GM19467 (cell line): ENCODE data around the gene GALNT16.
A peak's percentile ranks its signal among the peaks of the same experiment; 100 is the strongest.
"Not testable (repeated sequence)": the region's sequence is repeated elsewhere in the genome, so short reads cannot be mapped to it uniquely, and the experiment has no call there.

Experiments
- ATAC-seq: cut with Tn5 transposase; IDR thresholded peaks from one replicate; pipeline ENCODE4 v1.9.1; 2021; ENCODE audit warnings: mild to moderate bottlenecking, moderate library complexity; ENCODE audit not compliant: unreplicated experiment

Gene GALNT16

DNA sequence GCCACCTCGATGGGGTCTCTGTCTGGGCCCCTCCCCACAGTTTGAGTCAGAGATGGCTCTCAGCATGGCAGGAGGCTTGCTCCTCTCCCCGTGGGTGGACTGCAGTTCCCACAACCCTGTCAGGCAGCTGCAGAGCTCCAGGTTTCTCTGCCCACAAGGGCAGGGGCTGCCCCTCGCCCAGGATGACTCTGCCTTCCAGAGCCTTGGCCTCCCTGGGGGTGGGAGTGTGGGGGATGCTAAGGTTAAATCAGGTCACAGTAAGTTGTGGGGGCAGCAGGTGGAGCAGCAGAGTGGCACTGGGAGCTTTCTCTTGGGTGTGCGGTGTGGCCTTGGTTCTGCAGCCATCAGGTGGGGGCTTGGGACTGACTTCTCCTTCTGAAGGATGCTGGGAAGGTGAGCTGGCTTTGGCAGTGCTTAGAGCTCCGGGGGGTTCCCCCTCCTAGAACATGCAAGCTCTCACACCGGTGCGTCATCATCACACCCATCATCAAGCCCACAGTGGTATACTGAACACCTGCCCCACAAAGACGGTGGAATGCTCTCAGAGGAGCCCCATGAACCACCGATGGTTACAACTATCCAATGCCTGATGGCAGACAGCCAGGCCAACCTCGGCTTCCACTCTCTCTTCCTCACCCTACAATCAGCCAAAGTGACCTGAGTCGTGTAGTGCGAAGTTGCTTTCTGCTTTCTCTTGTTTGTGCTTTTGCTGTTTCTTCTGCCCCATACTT lies 98.4 kb downstream of the GALNT16 start:
- no peak for ATAC-seq

DNA sequence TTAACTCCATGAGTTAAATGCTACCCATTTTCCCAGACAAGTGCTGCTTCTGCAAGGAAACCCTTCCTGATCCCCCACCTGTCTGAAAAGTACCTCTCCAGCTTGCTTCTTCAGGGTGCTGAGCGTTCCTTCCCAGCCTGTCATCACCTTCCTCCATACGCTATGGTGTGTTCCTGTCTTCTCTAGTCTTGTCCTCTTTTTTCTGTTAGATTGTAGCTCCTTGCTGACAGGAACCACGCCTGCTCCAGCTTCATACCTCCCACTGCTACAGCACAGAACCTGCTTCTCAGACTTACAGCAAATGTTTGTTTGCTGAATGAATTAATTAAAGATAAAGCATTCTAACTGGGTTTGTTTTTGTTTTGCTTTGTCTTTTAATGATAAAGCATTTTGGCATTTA lies 99.0 kb downstream of the GALNT16 start:
- ATAC-seq: no peak

DNA sequence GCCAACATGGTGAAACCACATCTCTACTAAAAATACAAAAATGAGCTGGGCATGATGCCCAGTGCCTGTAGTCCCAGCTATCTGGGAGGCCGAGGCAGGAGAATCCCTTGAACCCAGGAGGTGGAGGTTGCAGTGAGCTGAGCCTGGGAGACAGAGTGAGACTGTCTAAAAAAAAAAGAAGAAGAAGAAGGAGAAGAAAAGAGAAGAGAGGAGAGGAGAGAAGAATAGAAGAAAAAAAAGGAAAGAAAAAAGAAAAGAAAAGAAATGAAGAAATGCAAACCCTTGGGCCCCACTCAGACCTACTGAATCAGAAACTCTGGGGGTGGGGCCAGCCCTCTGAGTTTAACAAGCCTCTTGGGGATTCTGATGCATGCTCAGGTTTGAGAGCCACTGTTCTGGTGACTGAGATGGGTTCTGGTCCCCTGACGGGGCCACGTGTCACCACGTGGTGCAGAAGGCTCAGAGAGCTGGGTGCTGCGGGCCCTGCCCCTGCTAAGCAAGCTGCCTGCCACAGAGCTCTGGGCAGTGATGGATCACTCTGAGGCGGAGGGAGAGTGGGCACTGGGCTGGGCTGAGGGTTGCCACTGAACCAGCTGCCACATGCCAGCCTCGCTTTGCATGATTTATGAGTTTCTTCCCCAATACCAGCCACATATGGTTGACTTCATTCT lies 100.6 kb downstream of the GALNT16 start:
- no peak for ATAC-seq

DNA sequence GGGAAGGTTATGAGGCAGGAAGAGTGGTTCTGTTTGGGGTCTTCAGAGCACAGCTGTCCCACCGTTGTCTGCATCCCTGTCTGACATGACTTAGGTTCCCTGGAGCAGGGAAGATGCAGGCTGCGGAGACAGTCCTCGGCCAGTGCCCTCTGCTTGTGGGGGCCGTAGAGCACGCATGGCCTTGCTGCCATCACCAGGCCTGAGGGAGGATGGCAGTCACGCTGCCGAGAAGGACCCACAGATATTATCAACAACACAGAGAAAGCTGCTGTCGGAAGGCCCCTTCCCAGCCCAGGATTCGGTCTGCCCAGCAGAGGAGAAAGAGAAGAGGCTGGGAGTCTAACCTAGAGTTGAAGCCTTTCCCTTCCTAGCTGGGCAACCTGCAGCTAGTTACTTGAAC lies 103.1 kb downstream of the GALNT16 start:
- no peak for ATAC-seq

DNA sequence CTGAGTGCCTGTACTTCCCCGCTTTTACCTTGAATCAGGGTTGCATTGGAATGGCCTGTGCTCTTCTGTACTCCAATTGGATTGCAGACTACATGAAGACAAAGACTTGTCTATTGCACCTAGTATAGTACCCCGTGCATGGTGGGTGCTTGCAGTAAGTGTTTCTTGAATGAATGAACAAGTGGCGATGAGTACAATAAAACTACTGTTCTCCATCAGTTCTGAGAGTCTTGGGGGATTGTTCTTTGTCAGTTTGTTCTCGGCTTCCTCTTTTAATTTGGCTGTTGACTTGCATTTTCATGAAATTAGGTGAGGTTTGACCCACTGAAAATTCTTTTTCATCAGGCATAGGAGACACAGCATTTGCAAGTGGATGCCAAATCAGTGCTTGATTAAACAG lies 104.0 kb downstream of the GALNT16 start:
- no peak for ATAC-seq

DNA sequence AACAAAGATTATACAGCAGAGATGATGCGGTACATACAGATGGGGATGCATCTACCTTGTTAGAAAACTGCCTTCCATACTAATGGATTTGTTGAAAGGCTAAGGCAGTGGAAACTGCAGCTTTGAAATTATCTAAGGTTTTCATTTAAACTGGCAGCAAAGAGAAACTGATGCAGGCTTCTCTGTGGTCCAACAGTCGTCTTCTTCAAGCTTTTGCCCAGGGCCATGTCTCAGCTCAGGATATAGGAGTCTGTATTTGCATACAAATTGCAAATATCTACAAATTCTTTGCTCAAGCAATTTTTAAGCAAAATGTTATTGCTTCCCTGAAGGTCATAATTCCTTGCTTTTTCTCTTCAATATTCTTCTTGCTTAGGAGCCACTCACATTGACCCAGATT lies 104.4 kb downstream of the GALNT16 start:
- no peak for ATAC-seq

DNA sequence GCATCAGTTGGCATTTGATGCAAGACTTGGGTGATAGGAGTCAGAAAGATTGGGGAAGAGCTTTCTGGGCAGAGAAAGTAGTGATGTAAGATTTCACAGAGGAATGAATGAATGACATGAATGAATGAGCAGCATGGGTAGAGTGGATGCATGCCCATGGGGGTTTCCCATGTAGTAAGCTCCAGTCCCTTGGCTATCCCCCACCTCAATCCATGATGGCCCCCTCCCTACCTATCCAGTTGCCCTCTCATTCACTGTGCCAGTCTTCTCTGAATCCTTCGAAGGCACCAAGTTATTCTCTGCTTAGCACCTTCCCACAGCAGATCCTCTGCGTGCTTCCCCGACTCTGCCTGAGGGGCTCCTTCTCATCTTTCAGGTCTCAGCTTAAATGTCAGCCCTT lies 106.1 kb downstream of the GALNT16 start:
- no peak for ATAC-seq

DNA sequence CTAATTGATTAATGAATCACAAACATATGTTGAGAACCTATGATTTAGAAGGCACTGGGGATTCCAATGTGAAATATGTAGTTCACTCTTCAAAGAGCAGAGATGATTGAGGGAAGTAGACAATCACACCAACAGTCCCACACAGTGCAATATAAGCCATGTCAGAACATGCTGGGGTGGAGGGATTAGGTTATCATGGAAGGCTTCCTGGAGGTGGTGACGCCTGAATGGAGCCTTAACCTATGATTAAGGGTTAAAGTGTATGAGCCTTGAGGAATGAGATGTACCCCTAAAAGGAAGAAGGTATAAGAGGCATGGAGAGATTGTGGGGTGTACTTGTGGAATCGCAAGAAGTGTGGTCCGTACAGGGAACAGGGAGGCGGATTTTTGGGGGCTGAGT lies 106.8 kb downstream of the GALNT16 start:
- no peak for ATAC-seq

DNA sequence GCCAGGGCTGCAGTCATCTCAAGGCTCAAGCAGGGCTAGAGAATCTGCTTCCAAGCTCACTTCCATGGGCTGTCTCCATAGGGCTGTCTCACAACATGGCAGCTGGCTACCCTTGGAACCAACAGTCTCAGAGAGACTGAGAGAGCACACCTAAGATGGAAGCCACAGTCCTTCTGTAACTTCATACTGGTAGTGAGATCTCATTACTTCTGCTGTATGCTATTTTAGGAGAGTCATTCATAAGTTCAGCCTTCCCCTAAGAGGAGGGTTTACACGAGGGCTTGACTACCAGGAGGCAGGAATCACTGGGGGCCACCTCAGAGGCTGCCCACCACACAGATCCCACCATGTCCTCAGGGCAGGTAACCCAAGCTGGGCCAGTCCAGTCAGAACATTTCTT lies 108.4 kb downstream of the GALNT16 start:
- ATAC-seq: no peak

DNA sequence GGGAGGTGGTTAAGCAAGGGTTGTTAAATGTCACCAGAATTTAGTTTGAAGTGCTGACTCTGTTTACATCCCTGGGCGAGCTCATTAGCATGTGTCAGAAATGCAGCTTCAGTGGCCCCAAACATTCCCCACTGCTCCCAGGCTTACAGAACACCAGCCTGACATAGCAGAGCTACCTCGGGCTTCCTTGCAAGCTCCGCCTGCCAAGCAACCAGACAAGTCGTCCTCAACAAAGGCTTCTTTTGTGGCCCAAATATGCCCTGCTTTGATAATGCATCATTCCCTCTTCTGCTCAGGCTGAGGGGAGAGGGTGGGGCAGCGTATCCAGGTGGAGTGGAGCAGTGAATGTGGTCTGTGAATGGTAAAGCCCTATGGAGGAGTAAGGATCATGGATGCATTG lies 110.1 kb downstream of the GALNT16 start:
- ATAC-seq: no peak

DNA sequence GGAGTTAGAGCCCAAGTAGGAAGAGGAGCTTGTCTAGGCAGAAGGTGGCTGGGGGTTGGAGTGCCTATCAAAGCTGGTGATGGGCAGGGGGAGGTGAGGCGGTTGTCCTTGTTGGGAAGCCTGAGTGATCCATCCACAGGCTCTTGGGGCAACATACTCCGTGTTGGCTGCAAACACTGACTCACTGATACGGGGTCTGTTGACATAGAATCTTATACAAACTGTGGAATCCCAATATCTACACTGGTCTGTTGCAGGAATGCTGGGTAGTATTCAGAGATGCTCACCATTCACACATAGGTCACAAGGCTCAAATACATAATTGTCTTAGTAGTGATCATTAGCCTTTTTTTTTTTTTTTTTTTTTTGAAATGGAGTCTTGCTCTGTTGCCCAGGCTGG lies 112.2 kb downstream of the GALNT16 start:
- no peak for ATAC-seq

DNA sequence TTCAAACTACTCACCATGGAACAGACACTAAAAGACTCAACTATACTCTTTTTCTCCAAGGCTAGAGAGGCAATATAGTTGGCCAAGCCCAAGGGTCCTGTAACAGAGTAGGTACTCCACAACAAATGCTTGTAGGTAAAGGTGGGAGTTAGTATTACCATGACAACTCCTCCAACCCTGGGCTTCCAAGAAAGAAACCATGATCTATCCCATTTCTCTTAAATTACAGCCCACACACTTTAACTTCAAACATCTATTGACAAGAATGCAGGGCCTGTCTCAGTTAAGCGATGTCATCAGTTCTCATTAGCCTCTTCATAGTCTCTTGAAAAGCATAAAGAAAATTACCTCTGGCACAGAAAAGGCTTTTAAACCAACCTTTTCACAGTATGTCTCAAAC lies 113.1 kb downstream of the GALNT16 start:
- ATAC-seq: no peak

DNA sequence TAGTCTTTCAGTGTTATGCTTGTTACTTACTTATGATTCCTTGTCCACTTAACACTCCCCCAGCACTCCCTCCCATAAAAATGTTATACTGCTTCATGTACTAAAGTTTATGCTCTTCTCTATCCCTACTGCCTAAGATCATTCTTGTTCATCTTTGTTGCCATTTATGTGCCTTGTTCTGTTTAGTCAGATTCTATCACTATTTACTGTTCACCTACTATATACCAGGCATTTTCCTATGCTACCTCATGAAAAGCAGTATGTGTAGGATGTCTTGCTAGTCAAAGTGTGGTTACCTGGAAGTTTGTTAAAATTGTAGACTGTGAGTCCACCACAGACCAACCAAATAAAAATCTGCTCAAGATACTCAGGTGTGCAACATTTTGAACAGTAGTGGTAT lies 114.3 kb downstream of the GALNT16 start:
- no peak for ATAC-seq

DNA sequence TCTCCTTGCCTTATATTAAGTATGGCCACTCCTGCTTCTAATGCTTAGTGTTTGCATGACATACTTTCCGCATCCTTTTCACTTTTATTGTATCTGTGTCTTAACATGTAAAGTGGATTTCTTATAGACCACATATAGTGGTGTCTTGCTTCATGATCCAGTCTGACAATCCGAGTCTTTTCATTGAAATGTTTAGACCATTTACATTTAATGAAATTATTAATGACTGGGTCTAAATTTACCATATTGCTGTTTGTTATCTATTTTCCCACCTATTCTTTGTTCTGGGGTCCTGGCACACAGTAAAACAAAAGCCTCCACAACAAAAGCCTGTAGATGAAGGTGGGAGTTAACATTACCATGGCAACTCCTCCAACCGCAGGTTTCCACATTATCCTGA lies 115.2 kb downstream of the GALNT16 start:
- no peak for ATAC-seq

DNA sequence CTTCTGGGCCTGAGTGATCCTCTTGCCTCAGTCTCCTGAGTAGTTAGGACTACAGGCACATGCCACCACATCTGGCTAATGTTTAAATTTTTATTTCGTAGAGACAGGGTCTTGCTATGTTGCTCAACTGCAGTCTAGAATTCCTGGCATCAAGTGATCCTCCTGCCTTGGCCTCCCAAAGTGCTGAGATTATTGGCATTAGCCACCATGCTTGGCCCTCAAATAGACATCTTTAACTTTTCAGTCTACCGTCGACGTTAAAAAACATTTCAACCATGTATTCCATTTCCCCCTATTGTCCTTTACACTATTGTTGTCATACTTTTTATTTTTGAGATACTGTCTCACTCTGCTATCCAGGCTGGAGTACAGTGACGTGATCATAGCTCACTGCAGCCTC lies 115.8 kb downstream of the GALNT16 start:
- no peak for ATAC-seq

DNA sequence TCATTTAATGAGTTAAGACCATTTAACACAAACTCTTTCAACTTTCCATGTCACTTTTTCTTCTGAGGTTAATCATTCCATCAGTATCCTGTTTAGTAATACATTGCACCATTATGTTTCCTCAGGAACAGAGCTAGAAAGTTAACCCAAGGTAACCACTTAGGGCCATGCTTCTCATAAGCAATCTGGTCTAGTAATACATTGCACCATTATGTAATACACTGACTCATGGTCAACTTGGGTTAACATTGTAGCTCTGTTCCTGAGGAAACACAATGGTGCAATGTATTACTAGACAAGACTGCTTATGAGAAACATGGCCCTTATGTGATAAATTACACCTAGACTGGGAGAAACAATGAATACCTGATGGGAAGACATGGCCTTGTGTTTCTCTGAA lies 116.5 kb downstream of the GALNT16 start:
- ATAC-seq: no peak

DNA sequence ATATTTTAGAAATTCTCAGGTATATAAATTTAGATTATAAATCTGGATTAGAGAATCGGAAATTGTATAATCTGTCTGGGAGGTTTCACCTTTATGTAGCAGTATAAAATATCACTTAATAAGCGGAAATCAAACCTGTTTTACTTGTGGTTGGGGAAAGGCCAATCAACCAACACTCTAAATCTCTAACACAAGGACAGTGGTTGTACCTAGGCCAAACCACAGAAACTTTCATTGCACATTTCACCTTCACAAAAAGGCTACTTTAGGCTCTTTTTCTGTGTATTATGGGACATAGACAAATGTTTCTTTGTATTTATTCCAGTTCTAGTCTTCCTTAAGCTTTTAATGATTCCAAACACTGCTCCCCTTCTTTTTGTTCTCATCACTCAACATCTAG lies 118.3 kb downstream of the GALNT16 start:
- no peak for ATAC-seq

DNA sequence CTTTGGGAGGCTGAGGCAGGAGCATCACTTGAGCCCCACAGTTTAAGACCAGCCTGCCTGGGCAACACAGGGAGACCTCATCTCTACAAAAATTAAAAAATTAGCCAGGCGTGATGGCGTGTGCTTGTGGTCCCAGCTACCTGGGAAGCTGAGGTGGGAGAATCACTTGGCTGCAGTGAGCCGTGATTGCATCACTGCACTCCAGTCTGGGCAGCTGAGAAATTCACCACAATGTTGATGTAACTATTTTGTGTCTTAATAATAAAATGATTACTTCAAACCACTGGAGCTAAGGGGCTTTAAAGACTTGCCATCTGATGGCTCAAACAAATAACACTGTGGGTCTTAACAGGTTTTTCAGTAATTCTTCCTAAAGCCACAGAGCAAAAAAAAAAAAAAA lies 127.4 kb downstream of the GALNT16 start:
- no peak for ATAC-seq

DNA sequence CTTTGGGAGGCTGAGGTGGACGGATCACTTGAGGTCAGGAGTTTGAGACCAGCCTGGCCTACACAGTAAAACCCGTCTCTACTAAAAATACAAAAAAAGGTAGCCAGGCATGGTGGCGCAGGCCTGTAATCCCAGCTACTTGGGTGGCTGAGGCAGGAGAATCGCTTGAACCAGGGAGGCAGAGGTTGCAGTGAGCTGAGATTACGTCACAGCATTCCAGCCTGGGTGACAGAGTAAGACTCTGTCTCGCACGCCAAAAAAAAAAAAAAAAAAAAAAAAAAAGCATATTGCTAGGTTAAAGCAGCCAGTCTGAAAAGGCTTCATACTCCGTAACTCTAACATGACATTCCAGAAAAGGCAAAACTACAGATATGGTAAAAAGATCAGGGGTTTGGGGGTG lies 131.4 kb downstream of the GALNT16 start:
- not testable (repeated sequence) for ATAC-seq

DNA sequence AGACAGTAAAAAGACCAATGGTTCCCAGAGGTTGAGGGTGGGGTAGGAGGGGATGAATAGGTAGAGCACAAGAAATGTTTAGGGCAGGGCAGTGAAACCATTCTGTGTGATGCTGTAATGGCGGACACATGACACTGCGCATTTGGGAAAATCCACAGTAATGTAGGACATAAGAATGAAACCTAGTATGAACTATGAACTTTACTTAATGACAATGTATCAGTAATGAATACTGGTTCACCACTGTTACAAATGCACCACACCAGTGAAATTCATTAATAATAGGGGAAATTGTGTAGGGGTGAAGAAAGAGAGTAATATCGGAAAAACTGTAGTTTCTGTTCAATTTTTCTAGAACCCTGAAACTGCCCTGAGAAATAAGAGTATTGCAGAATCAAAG lies 132.5 kb downstream of the GALNT16 start:
- ATAC-seq: no peak

DNA sequence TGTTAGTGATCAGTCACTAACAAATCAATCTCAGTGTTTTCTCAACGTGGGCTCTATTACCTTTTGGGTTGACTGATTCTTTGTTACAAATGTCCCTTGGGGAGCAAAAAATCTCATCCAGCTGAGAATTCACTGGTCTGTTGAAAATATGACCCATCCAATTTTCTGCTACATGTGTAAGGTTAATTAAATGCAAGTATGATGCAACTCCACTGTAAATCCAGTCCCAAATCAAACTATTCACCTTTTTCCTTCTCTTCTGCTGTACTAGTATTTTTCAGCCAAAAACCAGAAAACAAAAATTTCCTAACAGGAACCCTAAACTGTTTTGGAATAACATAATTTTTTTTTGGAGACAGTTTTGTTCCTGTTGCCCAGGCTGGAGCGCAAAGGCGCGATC lies 136.0 kb downstream of the GALNT16 start:
- no peak for ATAC-seq

DNA sequence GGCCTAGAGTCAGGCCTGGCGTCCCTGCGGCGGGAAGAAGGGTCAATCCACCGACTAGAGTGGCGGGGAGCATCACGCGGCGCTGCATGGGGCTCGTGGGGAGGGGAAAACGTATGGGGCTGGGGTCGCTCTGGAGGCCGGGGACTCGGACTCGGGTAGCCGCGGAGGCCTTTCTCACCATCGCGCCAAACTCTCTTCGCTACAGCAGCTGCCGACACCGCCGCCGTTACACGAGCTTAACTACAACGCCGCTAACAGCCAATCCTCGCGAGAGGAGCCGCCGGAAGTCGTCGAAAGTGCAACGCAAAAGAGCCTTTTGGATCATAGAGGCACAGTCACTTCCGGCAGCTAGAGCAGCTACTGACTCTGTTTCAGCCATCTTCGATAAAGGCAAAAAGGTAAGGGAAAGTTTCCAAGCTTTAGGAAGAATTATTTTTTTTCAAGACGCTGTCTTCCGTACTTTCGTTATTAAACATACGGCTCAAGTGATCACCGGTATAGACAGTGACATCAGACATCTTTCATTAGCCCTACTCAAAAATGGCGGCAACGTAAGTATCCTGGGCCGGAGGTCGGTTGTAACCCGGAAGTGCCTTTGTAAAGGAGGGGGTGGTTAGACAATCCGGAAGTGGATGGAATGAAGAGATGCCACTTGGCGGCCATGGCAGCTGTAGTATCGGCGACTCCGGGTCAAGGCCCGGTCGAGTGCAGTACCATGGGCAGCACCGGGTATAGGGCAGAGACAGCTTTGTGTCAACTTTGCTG lies 138.3 kb downstream of the GALNT16 start, which contains the start of the genes ERH and SLC39A9:
ERH (minus strand) TSS at position 247 of the 765 bp plus-strand sequence; CDS start at position 181, 66 bp downstream.
SLC39A9 (plus strand) TSS at position 640 of the 765 bp plus-strand sequence. CDS start 678 bp downstream, outside the sequence.
- ATAC-seq: peak; percentile 75
